A549 treated with CpdA at 1 μM for 4 hours (cell line): ENCODE data around the gene CSNK1G1. TPM values are rescaled to one million over a fixed set of nuclear protein-coding genes. Genes with fewer than 3 reads are reported as not detected.

Experiments
- total RNA-seq: library from RNA; stranded (reverse); fragments of 200-300 nt; extraction: Qiagen RNA extraction; gene quantifications from 5 replicates; pipeline ENCODE4 v1.2.3, GENCODE V29; 2022; ENCODE audit warnings: low read depth

Gene CSNK1G1
- total RNA-seq = 14.7 to 17.9 TPM (median 16.5 TPM) in 5 replicates

GRCh38 chr15:64355944-64356709, at the start of gene CSNK1G1:
Gene CSNK1G1, minus strand, starts transcription at chr15:64356173. Its CDS starts 55,674 bp downstream, at chr15:64300499.

GRCh38 chr15:64387562-64388168, 31.7 kb upstream of the CSNK1G1 start, which contains the start of gene TRIP4:
Gene TRIP4, plus strand, starts transcription at chr15:64387836. Its CDS starts 28 bp downstream, at chr15:64387864.

GRCh38 chr15:64381000-64381751, 25.2 kb upstream of the CSNK1G1 start, which contains the start of gene PCLAF:
Gene PCLAF, minus strand, starts transcription at chr15:64381441. Its CDS starts 70 bp downstream, at chr15:64381371.

GRCh38 chr15:64162869-64163658, 192.9 kb downstream of the CSNK1G1 start, which contains the start of gene PPIB:
Gene PPIB, minus strand, starts transcription at chr15:64163022. Its CDS starts 36 bp downstream, at chr15:64162986.

GRCh38 chr15:64151727-64152506, 204.1 kb downstream of the CSNK1G1 start, which contains the start of gene SNX22:
Gene SNX22, plus strand, starts transcription at chr15:64151731. Its CDS starts 45 bp downstream, at chr15:64151776.

Other genes starting within 250 kb of the CSNK1G1 start
- gene SNX22, start 204.4 kb downstream of the CSNK1G1 start, total RNA-seq = 0.47 to 1.6 TPM (median 1.2 TPM) in 5 replicates
- 782 to 886 TPM (median 878 TPM) in 5 replicates for gene PPIB, start 193.2 kb downstream of the CSNK1G1 start, total RNA-seq
- gene PCLAF, start 25.3 kb upstream of the CSNK1G1 start, total RNA-seq = 155 to 299 TPM (median 157 TPM) in 5 replicates
- gene TRIP4, start 31.7 kb upstream of the CSNK1G1 start, total RNA-seq = 23.9 to 33.1 TPM (median 27.0 TPM) in 5 replicates
- 17.6 to 23.8 TPM (median 23.6 TPM) in 5 replicates for gene ZNF609, start 104.4 kb upstream of the CSNK1G1 start, total RNA-seq